HG03469 (cell line): Measurements from ENCODE around the gene KLK11.

ENCODE experiments used
- ATAC-seq: cut with Tn5 transposase; IDR thresholded peaks from one replicate; pipeline ENCODE4 v1.9.1; 2021; ENCODE audit warnings: mild to moderate bottlenecking, moderate library complexity, moderate number of reproducible peaks; ENCODE audit not compliant: unreplicated experiment

KLK11 gene

DNA sequence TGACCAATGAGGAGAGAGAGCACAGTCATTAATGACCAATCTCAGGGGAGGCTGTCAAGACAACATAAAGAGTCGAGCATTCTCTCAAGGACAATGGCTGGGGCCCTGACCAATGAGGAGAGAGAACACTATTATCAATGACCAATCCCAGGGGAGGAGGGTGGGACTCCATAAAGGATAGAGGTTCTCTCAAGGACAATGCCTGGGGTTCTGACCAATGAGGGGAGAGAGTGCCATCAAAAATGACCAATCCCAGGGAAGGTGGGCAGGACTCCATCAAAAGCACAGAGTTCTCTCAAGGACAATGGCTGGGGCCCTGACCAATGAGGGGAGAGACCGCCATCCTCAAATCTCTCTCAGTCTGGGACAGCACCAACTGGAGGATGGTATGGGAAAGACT is 3.3 kb upstream of the KLK11 start:
- no peak for ATAC-seq

- no peak for ATAC-seq
These were observed 1.5 kb upstream of the KLK11 start for GRCh38 chr19:51027873-51028272.

DNA sequence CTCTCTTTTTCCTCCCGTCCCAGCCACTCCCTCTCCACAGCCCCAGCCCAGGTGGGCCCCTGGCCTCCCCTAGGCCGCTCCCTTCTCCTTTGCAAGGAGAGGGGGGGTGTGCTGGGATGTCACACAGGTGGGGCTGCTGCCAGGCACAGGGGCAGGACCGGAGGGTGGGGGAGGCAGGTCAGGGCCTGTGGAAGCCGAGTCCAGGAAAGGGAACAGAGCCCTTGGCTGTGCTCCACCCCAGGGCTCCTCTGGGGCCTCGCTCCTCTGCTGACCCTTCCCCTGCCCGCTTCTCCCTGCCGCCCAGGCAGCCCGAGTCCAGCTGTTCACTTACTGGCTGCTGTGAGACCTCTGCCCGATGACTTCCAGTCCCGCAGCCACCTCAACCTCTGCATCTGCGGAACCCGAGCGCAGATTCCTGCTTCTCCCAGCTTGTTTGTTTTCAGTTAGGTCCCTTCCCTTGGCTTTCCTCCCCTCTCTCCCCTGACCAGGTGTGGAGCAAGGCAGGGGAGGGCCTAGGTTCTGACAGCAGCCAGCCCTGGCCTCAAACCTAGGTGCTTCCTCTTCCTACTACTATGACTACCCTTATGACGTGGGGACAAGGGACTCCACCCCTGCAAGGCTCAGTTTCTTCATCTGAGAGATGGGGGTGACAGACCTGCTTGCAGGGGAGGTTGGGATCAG is 850 bp upstream of the KLK11 start:
- ATAC-seq: no peak

DNA sequence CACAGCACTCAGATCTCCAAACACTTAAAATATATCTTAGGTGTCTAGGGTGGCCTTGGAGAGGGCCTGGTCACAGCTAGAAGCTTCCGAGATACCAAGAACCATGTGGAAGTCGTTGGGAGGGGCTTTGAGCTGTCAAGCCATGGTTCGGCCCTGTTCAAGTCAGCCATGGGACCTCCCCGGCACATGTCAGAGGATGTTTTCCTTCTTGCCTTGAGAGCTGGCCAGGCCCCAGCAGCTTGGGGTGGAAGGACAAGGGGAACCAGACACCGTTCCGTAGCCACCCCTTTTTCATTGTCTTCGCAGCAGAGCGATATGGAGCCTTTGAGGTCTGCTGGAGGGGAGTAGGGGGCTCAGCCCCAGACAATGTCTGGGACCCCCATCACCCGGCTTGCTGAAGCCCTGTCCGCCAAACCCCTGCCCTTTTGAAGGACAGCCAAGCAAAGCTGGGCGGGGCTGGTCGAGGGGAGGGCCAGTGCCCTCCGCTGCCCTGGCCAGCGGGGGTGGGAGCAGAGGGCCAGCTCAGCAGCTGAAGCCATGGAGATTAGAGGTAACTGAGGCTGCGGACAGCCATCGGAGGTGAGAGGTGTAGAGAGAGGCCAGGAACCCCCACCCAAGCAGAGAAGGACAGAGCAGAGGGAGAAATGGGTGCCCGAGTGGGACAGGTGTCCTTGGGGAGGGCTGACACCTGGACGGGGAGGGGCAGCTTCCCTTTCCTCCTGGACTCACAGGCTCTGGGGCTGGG is 435 bp downstream of the KLK11 start:
- ATAC-seq: no peak

GRCh38 chr19:51025401-51025800 is 1.0 kb downstream of the KLK11 start:
- ATAC-seq: no peak

DNA sequence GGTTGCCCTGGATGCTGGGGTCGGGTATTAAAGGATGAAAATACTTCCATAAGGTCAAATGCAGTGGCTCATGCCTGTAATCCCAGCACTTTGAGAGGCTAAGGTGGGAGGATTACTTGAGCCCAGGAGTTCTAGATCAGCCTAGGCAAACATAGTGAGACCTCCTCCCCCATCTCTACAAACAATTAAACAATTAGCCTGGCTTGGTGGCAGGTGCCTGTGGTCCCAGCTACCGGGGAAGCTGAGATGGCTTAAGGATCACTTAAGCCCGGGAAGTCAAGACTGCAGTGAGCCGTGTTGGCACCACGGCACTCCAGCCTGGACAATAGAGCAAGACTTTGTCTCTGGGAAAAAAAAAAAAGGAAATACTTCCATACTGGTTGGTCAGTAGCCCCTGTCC is 1.5 kb downstream of the KLK11 start:
- no peak for ATAC-seq

- ATAC-seq: no peak
These were observed 2.5 kb downstream of the KLK11 start for GRCh38 chr19:51023946-51024345.

GRCh38 chr19:51022526-51022925 is 3.9 kb downstream of the KLK11 start:
- no peak for ATAC-seq

DNA sequence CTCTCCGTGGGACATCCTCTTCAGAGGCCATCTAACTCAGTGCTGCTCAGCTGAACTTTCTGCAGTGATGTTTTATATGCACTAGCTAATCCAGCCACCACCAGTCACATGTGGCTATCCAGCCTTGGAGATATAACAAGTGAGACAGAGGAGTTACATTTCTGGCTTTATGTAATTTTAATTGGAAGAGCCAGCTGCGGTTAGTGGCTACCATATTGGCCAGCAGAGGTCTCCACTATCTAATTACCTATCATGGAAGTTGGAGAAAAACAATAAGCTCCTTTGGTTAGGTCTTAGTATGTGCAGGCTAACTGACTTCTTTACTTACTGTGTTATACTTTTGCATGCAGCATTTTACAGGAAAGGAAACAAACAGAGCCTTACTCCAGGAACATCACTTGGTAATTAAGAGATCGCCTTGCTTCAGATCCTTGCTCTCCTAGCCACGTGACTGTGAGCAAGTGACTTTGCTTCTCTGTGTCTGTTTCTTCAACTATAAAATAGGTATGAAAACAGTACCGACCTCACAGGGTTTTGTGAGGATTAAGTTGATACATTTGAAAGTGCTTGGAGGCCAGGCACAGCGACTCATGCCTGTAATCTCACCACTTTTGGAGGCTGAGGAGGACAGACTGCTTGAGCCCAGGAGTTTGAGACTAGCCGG is 5.3 kb downstream of the KLK11 start:
- ATAC-seq: no peak

- no peak for ATAC-seq
These were observed 6.9 kb downstream of the KLK11 start, which contains the start of gene KLK10 for GRCh38 chr19:51019544-51019925. Gene KLK10 (minus strand): TSS chr19:51019709. CDS start chr19:51019130, 579 bp downstream.

DNA sequence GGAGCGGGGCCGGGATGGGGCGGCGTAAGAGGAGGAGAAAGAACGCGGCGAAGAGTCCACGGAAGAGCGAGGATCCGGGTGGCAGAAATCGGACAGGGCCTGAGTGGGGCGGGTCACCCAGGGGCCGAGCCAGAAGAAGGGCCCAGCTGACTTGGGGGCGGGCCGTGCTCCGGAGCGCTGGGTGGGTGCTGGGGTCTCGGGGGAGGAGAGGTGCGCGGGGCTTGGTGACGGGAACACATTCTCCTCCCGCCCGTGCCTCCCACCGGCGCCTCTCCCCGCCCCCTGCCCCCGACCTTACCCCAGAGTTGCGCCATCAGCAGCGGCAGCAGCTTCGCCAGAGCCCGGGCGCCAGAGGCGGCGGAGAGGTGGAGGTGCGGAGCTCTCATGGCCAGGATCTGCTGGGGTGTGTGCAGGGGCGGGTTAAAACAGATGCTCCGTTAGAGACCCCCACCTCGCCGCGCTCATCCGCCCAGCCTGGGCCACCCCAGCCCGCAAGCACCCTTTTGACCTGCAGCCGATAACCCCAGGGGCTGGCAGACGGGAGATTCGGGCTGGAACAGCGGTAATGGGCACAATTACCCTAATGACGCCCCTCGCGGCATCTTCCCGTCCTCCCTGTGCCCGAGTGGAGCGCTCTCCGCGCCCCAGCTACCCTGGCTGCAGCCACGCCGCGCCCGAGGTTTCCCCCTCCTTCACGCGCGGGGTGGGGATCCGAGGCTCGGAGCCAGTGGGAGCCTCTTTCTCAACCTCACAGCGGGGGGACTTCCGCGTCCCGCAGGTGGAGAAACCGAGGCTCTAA is 7.5 kb downstream of the KLK11 start:
- ATAC-seq: no peak

DNA sequence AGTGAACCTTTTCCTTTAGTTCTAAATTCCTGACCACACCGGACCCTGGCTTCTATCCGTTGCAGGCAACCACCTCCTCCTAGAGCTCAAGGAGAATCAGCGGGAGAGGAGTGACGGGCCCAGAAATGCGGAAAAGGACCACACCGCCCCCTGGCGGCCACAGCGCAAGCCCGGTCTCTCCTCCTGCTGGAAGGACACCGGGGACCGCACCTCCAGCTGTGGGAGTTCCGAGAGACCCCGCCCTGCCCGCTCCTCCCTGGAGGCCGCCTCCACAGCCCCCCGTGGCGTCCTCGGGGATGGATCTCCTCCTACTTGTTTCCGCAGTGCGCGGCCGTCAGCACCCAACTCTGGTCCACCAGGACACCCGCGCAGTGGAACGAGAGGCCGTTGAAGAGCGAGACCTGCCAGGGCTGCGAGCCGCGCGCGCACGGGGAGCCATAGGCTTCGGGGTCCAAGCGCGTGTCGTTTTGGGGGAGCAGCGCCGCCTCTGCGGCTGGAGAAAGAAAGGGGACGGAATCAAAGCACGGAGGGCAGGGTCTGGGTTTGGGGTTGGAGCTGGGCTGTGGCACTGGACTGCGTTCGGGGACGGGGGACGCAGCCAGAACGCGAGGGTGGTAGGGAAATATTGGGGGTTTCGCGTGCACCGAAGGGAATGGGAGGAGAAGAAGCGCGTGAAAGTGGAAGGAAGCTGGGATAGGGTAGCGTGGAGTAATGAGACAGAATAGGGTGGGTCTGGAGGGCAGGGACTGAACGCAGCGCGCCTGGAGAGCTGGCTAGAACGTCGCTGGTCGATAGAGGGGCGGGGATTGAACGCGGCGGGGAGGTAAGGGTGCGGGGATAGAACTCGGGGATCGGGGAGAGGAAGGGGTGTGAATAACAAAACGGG is 9.4 kb downstream of the KLK11 start:
- ATAC-seq: no peak

- no peak for ATAC-seq
These were observed 10.6 kb downstream of the KLK11 start for GRCh38 chr19:51015691-51016267.

DNA sequence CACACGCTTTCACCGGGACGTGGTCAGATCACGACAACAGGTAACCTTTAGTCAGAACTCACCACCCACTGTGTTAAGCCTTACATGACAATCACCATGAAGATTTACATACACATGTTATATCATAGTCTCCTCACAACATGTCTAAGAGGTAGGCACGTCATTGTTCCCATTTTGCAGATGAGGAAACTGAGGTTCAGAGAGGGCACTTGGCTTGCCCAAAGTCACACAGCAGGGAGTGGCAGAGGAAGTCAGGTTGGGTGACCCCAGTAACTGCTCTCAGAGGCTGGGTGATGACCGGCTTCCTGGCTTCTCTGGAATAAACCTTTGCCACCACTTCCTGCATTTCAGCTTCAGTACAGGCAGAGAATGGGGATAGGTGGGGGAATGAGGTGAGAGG is 12.2 kb downstream of the KLK11 start:
- ATAC-seq: no peak

- no peak for ATAC-seq
These were observed 13.7 kb downstream of the KLK11 start for GRCh38 chr19:51012661-51013190.

GRCh38 chr19:51010066-51010795 is 16.2 kb downstream of the KLK11 start:
- no peak for ATAC-seq

GRCh38 chr19:51009061-51009891 is 17.1 kb downstream of the KLK11 start:
- ATAC-seq: no peak

DNA sequence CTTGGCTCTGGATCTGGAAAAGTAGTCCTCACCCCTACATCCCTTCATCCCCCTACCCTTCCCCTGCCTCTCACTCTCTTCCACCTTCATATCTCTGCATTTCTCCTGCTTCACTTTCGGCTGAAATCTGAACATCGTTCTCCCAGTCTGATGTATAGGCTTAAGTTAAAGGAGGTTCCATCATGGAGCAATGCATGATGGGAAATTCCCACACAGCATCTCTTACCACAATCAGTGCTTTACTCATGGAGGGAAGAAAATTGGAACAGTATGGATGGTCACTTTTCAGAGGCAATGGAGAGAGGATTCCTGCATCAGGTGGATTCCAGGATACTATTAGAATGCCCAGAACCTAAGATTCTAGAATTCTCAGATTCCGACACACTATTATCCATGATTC is 18.9 kb downstream of the KLK11 start:
- no peak for ATAC-seq
